NCI-H2171 (cell line): Measurements from ENCODE around the gene EPO.
"Not testable (repeated sequence)": the region's sequence is repeated elsewhere in the genome, so short reads cannot be mapped to it uniquely, and the experiment has no call there.

ENCODE experiments used
- DNase-seq: peaks from one replicate; lab custom pipeline; 2025; lab: John Stamatoyannopoulos, UW

The EPO gene

DNA sequence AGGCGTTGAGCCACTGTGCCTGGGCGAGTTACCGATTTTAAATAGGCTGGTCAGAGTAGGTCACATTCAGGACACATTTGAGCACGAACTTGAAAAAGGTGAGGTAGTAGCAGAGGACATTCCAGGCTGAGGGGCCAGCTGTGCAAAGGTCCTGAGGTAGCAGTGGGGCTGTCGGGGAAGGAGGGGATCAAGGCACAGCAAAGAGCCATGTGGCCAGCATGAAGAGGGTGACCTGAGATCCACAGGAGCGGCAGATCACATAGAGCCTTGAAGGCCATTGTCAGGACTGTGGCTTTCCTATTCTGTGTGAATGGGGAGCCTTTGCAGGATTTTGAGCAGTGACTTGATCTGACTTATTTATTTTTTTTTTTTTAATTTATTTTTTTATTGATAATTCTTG lies 19.7 kb downstream of the EPO start:
- DNase-seq = no peak

DNA sequence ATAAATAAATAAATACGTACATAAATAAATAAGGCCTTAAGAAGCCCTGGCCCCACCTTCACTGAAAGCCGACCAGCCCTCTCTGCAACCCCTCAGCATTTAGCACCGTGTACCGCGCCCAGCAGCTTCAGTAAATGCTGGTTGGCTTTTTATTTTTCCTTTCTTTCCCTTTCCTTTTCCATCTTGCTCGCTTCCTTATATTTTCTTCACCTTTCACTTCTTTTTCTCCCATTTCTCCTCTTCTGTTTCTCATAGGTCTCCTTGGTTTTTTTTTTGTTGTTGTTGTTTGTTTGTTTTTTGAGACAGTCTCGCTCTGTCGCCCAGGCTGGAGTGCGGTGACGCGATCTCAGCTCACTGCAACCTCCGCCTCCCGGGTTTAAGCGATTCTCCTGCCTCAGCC lies 24.3 kb downstream of the EPO start:
- DNase-seq = no peak

DNA sequence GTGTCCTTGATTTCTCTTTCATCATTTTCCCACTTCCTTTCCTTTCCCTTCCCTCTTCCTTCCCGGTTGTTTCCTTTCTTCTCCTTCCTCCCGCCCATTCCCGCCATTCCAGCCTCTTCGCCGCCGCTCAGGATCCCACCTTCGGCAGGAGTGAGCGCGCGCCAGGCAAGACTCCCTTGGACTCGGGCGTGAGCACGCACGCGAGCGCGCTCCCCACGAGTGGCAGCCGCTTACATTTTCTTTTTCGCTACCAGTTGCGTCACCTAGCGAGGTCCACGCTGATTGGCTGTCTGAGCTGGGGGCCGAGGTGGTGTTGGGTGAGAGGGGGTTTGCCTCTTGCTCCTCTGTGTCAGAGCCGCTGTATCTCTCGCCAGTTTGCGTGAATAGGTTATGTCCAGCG lies 24.9 kb downstream of the EPO start:
- no peak for DNase-seq

DNA sequence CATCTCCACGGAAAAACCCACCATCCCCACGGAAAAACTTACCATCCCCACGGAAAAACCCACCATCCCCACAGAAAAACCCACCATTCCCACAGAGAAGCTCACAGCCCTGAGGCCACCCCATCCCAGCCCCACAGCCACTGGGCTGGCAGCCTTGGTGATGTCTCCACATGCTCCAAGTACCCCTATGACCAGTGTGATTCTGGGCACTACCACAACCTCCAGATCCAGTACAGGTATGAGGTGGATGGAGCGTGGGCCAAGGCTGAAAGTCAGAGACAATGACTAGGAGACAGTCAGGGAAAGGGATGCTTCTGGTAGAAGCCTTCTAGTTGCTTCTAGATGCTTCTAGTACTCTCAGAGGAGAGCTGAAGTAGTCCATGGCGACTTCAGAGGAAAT lies 32.7 kb downstream of the EPO start:
- DNase-seq = no peak

DNA sequence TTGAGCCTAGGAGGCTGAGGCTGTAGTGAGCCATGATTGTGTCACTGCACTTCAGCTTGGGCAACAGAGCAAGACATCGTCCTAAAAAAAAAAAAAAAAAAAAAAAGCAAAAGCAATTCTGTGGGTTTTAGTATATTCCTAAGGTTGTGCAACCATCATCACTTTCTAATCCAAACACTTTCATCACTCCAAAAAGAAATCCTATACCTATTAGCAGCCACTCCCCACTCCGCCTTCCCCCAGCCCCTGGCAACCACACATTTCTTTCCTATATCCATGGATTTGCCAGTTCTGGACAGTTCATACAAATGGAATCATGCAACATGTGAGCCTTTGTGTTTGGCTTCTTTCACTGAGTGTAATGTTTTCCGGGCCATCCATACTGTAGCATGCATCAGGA lies 33.5 kb downstream of the EPO start:
- no peak for DNase-seq

DNA sequence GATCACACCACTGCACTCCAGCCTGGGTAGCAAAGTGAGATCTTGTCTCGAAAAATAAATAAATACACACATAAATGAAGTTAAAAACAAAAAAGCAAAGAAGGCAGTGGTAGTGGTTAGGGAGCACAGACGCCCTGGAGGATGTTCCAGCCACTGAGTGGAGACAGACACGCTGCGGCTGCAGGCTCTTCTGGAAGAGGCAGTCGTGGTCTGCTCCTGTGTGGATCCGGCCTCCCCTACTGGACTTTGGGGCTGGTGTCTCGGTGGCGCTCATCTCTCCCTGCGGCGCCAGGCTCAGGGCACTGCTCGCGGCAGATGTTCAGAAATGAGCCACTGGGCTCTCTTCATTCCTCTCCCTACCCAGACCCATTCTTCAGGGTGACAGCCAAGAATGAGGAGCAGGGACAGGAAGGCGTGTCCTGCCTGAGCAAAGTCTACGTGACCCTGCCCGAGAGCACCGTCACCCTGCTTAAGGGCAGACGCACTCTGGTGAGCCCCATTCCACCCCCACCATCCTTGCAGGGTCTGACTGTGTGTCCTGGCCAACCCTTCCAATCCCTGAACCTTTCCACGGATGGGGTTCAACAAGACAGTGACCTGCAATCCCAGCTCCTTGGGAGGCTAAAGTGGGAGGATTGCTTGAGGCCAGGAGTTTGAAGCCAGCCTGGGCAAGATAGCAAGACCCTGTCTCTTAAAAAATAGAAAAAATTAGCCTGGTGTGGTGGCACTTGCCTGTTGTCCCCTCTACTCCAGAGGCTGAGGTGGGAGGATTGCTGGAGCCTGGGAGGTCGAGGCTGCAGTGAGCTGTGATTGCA lies 39.3 kb downstream of the EPO start:
- DNase-seq = no peak

DNA sequence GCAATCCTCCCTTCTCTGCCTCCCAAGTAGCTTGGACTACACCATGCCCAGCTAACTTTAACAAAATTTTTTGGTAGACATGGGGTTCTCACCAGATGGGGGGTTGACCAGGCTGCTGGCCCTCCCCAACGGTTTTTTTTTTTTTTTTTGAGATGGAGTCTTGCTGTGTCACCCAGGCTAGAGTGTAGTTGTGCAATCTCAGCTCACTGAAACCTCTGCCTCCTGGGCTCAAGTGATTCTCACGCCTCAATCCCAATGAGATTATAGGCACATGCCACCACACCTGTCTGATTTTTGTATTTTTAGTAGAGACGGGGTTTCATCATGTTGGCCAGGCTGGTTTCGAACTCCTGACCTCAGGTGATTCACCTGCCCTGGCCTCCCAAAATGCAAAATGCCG lies 42.6 kb downstream of the EPO start:
- DNase-seq = not testable (repeated sequence)

DNA sequence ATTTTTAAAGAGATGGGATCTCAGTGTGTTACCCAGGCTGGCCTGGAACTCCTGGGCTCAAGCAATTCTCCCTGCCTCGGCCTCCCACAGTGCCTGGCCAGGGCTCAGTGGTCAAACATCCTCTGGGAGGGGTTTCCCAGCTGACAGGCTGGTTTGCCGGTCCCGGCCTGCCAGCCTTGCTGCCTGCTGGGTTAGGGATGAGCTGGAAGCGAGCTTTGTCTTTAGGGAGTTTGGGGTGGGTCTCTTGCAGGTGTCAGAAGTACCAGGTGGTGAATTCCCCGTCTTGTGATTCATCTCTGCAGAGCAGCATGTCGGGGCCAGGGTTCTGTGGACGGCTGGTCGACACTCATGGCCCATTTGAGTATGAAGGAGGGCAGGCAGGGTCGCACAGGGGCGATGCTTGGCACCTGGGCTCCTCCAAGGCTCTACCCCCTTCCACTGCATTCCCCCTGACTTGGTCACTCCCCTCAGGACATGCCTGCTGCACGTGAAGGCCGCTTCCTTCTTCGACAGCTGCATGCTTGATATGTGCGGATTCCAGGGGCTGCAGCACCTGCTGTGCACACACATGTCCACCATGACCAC lies 43.4 kb downstream of the EPO start:
- no peak for DNase-seq

DNA sequence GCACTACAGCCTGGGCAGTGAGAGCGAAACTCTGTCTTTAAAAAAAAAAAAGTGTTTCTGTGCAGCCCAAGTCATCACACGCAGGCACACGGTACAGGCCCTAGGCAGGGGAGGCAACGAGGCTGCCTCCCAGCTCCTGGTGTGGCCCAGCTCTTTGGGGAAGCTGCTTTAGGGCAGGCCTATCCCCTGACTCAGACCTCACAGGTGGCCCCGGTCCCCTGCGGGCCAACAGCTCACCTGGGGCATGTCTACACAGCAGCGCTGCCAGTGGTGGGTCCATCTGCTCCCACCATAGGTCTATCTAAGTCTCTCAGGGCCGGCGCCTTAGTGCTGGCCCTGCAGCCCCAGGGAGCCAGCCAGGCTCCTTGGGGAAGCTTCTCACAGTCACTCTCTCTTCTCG lies 44.6 kb downstream of the EPO start:
- no peak for DNase-seq

DNA sequence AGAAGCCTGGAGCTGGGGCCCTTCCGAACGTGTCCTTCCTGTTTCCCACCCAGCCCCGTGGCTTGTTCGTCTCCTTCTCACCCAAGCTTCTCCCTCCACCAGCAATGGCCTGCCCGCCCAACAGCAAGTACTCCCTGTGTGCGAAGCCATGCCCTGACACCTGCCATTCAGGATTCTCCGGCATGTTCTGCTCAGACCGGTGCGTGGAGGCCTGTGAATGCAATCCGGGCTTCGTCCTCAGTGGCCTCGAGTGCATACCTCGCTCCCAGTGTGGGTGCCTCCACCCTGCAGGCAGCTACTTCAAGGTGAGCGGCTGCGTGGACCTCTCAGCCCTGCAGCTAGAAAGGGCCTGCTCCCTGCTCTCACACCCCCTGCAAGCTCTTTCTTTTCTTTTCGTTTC lies 45.0 kb downstream of the EPO start:
- no peak for DNase-seq

DNA sequence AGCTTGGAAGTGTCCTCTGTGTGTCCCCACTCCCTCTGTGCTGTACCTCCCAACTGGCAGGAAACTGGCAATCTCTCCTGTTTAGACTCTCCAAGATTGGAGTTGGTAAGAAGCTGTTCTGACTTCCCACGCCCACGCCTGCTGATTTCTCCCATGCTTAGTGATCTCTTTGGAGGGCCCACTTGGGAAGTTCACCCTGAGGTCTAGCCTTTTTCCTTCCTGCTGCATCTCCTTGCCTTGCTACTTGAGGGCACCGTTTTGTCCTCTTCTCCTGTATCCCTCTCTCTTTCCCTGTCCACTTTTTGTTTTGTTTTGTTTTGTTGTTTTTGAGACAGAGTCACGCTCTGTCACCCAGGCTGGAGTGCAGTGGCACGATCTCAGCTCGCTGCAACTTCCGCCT lies 48.5 kb downstream of the EPO start:
- no peak for DNase-seq
